WERI-Rb-1 (cell line): Measurements from ENCODE around the gene SPHK2.
A peak's percentile ranks its signal among the peaks of the same experiment; 100 is the strongest.

Experiments
- DNase-seq: peaks from one replicate; pipeline ENCODE4 v3.0.0-alpha.2; 2020
- H3K27ac ChIP-seq: fragments of 250-450 bp; sonication (Bioruptor Pico); 2 replicates; pipeline ENCODE4 v1.5.1; 2020; ENCODE audit warnings: mild to moderate bottlenecking, moderate library complexity
- H3K27me3 ChIP-seq: fragments of 250-450 bp; sonication (Bioruptor Pico); 2 replicates; pipeline ENCODE4 v1.5.1; 2021; ENCODE audit warnings: mild to moderate bottlenecking, low read depth, moderate library complexity; ENCODE audit not compliant: insufficient read depth, severe bottlenecking
- H3K36me3 ChIP-seq: fragments of 250-450 bp; sonication (Bioruptor Pico); 2 replicates; pipeline ENCODE4 v1.5.1; 2020; ENCODE audit warnings: mild to moderate bottlenecking, moderate library complexity
- H3K4me3 ChIP-seq: 2 replicates; pipeline ENCODE4 v1.5.1; 2011; ENCODE audit warnings: low read depth, mild to moderate bottlenecking, control low read depth, low read length
- H3K9me3 ChIP-seq: fragments of 250-450 bp; sonication (Bioruptor Pico); 2 replicates; pipeline ENCODE4 v1.5.1; 2021; ENCODE audit warnings: mild to moderate bottlenecking, moderate library complexity; ENCODE audit not compliant: severe bottlenecking
- TF ChIP-seq, protein P1 (sequence below): IDR thresholded peaks from 2 replicates; pipeline ENCODE4 v1.5.1; 2011; ENCODE audit warnings: low read depth, mild to moderate bottlenecking, control low read depth, inconsistent platforms, low read length

Gene SPHK2

DNA sequence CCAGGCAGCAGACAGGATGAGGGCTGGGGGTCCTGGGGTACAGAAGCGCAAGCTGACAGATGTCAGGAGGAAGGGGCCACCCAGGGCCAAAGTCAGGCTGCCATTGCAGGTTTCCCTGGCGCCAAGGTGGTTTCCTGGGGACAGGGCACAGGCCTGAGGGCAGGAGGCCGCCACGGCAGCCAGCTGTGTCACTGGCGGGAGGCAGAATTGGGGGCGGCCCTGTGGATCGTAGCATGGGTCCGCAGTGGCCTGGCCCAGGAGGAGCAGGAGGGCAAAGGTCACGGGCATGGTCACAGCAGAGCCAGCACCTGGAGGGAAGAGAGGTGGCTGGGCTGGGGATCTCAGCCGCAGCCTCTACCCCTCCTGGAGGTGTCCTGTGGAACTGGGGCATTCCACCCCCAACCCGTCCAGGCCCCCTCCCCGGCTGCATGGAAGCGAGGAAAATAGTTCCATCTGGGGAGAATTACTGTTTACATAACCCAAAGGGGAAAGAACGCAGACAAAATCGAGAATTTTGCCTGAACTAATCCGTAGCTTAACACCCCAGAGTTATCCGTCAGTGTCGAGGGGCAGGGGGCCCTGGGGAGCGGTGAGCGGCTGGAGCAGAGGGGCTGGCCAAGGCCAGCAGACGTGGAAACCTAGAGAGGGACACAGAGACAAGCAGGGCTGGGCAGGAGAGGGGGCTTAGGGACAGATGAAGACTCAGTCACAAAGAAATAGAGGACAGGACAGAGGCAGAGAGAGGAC lies 51.6 kb downstream of the SPHK2 start:
- Histone ChIP-seq H3K36me3 (no peaks in the 10 kb centered on the region), H3K27me3 (no peaks in the 10 kb centered on the region), H3K9me3 (no peaks in the 10 kb centered on the region), H3K27ac (peak overlapping the region; percentile 50), H3K4me3 (no peak overlapping the region)
- peak; percentile 23 for DNase-seq
- TF ChIP-seq, protein P1, sequence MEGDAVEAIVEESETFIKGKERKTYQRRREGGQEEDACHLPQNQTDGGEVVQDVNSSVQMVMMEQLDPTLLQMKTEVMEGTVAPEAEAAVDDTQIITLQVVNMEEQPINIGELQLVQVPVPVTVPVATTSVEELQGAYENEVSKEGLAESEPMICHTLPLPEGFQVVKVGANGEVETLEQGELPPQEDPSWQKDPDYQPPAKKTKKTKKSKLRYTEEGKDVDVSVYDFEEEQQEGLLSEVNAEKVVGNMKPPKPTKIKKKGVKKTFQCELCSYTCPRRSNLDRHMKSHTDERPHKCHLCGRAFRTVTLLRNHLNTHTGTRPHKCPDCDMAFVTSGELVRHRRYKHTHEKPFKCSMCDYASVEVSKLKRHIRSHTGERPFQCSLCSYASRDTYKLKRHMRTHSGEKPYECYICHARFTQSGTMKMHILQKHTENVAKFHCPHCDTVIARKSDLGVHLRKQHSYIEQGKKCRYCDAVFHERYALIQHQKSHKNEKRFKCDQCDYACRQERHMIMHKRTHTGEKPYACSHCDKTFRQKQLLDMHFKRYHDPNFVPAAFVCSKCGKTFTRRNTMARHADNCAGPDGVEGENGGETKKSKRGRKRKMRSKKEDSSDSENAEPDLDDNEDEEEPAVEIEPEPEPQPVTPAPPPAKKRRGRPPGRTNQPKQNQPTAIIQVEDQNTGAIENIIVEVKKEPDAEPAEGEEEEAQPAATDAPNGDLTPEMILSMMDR, result no peak

DNA sequence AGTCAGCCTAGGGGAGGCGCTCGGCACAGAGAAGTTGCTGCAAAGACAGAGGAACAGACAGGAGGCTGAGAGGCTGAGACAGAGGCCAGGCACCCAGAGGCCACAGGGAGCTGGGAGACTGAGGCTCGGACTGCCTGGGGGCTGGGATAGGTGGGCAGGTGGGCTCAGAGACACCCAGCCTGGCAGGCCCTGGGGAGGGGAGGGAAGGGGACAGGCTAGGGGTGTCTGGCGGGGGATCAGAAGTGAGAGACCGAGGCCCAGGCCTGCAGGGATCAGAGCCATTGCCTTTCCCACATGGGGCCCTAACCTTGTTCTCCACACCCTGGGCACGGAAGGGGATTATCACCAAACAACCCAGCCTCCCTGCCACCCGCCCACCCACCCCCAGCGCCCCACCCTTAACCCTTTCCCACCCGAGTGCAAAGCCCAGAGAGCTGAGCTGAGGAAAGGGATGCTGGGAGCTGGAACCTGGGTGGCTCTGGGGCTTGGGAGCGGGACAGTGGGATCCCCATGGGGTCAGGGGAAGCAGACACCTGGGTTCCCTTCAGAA lies 52.2 kb downstream of the SPHK2 start:
- Histone ChIP-seq H3K36me3 (no peaks in the 10 kb centered on the region), H3K4me3 (no peak overlapping the region), H3K9me3 (no peaks in the 10 kb centered on the region), H3K27ac (peak overlapping the region; percentile 50), H3K27me3 (no peaks in the 10 kb centered on the region)
- TF ChIP-seq, protein P1, result no peak
- DNase-seq, result no peak

DNA sequence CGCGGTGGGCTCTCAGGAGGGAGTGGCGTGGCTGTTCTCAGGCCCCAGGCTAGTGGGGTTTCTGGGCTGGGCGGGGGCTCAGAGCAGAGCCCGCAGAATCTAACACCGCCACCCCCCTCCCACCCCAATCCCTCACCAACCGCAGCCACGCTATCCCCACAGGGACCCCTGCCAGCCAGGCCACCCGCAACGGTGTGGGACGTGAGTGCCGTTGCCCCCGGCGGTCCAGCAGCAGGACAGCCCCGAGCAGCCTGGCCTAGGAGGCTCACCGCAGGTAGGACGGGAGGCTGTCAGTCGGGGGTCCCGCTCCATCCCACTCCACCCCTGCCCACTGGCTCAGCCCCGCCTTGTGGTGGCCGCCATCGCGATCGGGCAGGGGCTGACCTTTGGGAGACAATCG lies 53.7 kb downstream of the SPHK2 start, which contains the start of gene NTN5:
Gene NTN5 (minus strand): TSS at position 24 of the 400 bp plus-strand sequence. CDS start 2,031 bp downstream, outside the sequence.
- Histone ChIP-seq H3K36me3 (no peaks in the 10 kb centered on the region), H3K4me3 (no peak within 1 kb of the TSS), H3K27ac (no peak within 1 kb of the TSS), H3K9me3 (no peaks in the 10 kb centered on the region), H3K27me3 (no peaks in the 10 kb centered on the region)
- DNase-seq, result no peak
- TF ChIP-seq, protein P1, result no peak

DNA sequence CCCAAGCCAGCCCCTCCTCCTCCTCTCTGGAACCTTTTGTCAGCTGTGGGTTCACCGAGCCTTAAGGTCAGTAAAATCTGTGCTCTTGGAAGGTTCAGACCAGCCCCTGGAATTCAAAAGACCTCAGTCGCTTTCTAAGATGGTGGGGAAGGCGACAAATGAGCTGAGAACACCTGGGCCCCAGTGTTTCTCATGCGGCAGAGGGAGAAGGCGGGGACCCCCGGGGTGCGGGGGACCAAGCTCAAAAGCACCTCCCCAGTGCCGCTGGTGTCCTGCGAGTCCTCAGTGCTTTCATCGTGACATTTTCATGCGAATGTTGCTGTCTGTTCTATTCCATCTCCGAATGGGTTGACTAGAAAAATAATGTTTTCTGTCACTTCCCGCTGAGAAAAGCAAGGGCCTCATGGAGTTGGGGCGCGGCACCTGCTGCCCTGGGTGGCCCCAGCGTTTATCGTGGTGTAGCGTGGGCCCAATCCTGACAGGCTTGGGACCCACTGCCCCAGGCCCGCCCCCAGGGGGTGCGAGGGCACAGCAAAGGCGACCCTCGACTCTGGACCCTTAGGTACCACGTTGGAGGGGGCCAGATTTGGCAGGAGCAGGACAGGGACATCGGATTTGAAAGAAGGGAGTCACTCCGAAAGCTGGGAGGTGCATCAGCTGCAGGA lies 54.3 kb downstream of the SPHK2 start:
- no peaks in the 10 kb centered on the region for H3K27me3 ChIP-seq
- H3K9me3 ChIP-seq, result no peaks in the 10 kb centered on the region
- TF ChIP-seq, protein P1, result no peak
- H3K4me3 ChIP-seq, result no peak overlapping the region
- DNase-seq, result no peak
- H3K36me3 ChIP-seq, result no peaks in the 10 kb centered on the region
- H3K27ac ChIP-seq, result no peak overlapping the region

DNA sequence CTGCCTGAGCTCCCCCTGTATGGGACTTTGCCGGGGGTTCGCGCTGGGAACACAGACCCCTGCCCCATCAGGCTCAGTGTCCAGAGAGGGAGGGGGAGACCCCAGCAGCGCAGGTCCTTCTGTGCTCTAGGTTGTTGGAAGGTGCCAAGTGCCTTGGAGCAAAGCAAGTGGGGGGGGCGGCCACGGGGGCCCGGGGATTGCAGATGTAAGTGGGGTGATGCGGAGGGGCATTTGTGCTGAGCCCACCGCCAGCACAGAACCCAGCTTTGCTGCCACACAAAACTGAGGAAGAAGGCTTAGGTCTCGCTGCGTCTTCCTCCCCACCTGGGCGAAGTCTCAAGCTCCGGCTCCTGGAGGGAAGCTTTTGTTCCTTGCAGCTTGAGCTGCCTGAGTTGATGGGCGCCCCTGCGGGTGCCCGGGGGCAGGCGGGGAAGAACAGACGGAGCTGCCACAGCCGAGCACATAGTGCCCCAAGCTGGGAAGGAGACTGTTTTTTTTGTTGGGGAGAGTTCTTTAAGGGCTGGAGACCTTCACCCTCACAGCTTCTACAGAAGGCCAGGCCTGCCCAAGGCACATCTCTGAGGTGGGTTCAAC lies 55.0 kb downstream of the SPHK2 start:
- H3K9me3 ChIP-seq, result no peaks in the 10 kb centered on the region
- H3K4me3 ChIP-seq, result no peak overlapping the region
- no peaks in the 10 kb centered on the region for H3K36me3 ChIP-seq
- no peak overlapping the region for H3K27ac ChIP-seq
- DNase-seq, result no peak
- TF ChIP-seq, protein P1, result no peak
- H3K27me3 ChIP-seq, result no peaks in the 10 kb centered on the region
